A549 (cell line): ENCODE measurements around the gene RNF145.

Experiments used
- CEBPB ChIP-seq, 2 experiments: fragments of >200 bp in 1 of 2; sonication (Bioruptor Twin) in 1 of 2; formaldehyde crosslinking in 1 of 2; IDR thresholded peaks; 2 replicates each; pipeline ENCODE4 v1.6.1; 2012 to 2016
- EHMT2 ChIP-seq: fragments of 200-600 bp; sonication (generic); IDR thresholded peaks from 2 replicates; pipeline ENCODE4 v1.6.1; 2016; ENCODE audit warnings: antibody characterized with exemption, low read depth, mild to moderate bottlenecking, moderate library complexity
- EP300 ChIP-seq, 2 experiments: fragments of >200 bp; sonication (Bioruptor Twin); formaldehyde crosslinking; IDR thresholded peaks; 2 replicates in 1 of 2; 3 replicates in 1 of 2; pipeline ENCODE4 v1.6.1; 2016 to 2017
- HDAC2 ChIP-seq: fragments of 200-600 bp; sonication (generic); IDR thresholded peaks from 2 replicates; pipeline ENCODE4 v1.6.1; 2016
- HOXA7 ChIP-seq: fragments of 250-450 bp; sonication (Bioruptor Pico); IDR thresholded peaks from 2 replicates; pipeline ENCODE4 v1.5.0; 2020; ENCODE audit warnings: mild to moderate bottlenecking, moderate library complexity
- KDM5A ChIP-seq: fragments of 200-600 bp; sonication (generic); IDR thresholded peaks from 2 replicates; pipeline ENCODE4 v1.6.1; 2016; ENCODE audit warnings: antibody characterized with exemption, mild to moderate bottlenecking
- POLR2A ChIP-seq: IDR thresholded peaks from 2 replicates; pipeline ENCODE4 v1.6.1; 2012; ENCODE audit warnings: mild to moderate bottlenecking, low read length
- RCOR1 ChIP-seq: fragments of 150-350 bp; IDR thresholded peaks from 2 replicates; pipeline ENCODE4 v1.6.1; 2014; ENCODE audit warnings: antibody characterized with exemption, low read length, low read depth
- ZFP36 ChIP-seq: fragments of 450-650 bp; IDR thresholded peaks from 2 replicates; pipeline ENCODE4 v1.6.1; 2014; ENCODE audit warnings: borderline replicate concordance; ENCODE audit not compliant: partially characterized antibody
- ZSCAN20 ChIP-seq: fragments of 250-450 bp; sonication (Bioruptor Pico); IDR thresholded peaks from 2 replicates; pipeline ENCODE4 v1.8.0; 2022; ENCODE audit warnings: mild to moderate bottlenecking, moderate library complexity
- TF ChIP-seq, protein P1 (sequence below): fragments of 200-600 bp; sonication (generic); IDR thresholded peaks from 2 replicates; pipeline ENCODE4 v1.6.1; 2016; ENCODE audit warnings: antibody characterized with exemption, mild to moderate bottlenecking, moderate library complexity
- TF ChIP-seq, protein P2 (sequence below): fragments of >200 bp; sonication (Bioruptor Twin); formaldehyde crosslinking; IDR thresholded peaks from 3 replicates; pipeline ENCODE4 v1.5.1; 2016
- TF ChIP-seq, protein P3 (sequence below): IDR thresholded peaks from 2 replicates; pipeline ENCODE4 v1.6.1; 2012
- TF ChIP-seq, protein P4 (sequence below): fragments of 150-350 bp; IDR thresholded peaks from 2 replicates; pipeline ENCODE4 v1.6.1; 2014; ENCODE audit warnings: low read depth, mild to moderate bottlenecking, low read length

DNA sequence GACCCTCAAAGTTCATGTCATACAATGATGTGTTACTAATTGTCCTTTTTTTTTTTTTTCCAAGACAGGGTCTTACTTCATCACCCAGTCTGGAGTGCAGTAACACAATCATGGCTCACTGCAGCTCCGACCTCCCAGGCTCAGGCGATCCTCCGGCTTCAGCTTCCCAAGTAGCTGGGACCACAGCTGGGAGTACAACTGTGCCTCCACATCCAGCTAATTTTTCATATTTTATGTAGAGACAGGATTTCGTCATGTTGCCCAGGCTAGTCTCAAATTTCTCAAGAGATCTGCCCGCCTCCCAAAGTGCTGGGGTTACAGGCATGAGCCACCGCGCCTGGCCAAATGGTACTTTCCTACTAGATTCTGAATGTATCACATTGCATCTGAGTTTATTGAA, 60.3 kb downstream of the RNF145 start:
- TF ChIP-seq, protein P1, sequence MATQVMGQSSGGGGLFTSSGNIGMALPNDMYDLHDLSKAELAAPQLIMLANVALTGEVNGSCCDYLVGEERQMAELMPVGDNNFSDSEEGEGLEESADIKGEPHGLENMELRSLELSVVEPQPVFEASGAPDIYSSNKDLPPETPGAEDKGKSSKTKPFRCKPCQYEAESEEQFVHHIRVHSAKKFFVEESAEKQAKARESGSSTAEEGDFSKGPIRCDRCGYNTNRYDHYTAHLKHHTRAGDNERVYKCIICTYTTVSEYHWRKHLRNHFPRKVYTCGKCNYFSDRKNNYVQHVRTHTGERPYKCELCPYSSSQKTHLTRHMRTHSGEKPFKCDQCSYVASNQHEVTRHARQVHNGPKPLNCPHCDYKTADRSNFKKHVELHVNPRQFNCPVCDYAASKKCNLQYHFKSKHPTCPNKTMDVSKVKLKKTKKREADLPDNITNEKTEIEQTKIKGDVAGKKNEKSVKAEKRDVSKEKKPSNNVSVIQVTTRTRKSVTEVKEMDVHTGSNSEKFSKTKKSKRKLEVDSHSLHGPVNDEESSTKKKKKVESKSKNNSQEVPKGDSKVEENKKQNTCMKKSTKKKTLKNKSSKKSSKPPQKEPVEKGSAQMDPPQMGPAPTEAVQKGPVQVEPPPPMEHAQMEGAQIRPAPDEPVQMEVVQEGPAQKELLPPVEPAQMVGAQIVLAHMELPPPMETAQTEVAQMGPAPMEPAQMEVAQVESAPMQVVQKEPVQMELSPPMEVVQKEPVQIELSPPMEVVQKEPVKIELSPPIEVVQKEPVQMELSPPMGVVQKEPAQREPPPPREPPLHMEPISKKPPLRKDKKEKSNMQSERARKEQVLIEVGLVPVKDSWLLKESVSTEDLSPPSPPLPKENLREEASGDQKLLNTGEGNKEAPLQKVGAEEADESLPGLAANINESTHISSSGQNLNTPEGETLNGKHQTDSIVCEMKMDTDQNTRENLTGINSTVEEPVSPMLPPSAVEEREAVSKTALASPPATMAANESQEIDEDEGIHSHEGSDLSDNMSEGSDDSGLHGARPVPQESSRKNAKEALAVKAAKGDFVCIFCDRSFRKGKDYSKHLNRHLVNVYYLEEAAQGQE = no peak
- TF ChIP-seq POLR2A (no peak), RCOR1 (no peak), HOXA7 (CRISPR knock-in tag) (no peak), HDAC2 (no peak), ZSCAN20 (CRISPR knock-in tag) (no peak), EP300 (IDR thresholded peaks at IDR 0.05) (no peak), KDM5A (no peak), EHMT2 (no peak), ZFP36 (no peak), CEBPB (IDR thresholded peaks at IDR 0.05) (no peak)
- TF ChIP-seq, protein P2, sequence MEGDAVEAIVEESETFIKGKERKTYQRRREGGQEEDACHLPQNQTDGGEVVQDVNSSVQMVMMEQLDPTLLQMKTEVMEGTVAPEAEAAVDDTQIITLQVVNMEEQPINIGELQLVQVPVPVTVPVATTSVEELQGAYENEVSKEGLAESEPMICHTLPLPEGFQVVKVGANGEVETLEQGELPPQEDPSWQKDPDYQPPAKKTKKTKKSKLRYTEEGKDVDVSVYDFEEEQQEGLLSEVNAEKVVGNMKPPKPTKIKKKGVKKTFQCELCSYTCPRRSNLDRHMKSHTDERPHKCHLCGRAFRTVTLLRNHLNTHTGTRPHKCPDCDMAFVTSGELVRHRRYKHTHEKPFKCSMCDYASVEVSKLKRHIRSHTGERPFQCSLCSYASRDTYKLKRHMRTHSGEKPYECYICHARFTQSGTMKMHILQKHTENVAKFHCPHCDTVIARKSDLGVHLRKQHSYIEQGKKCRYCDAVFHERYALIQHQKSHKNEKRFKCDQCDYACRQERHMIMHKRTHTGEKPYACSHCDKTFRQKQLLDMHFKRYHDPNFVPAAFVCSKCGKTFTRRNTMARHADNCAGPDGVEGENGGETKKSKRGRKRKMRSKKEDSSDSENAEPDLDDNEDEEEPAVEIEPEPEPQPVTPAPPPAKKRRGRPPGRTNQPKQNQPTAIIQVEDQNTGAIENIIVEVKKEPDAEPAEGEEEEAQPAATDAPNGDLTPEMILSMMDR = no peak
- TF ChIP-seq, protein P3, sequence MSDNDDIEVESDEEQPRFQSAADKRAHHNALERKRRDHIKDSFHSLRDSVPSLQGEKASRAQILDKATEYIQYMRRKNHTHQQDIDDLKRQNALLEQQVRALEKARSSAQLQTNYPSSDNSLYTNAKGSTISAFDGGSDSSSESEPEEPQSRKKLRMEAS = no peak
- TF ChIP-seq, protein P4, sequence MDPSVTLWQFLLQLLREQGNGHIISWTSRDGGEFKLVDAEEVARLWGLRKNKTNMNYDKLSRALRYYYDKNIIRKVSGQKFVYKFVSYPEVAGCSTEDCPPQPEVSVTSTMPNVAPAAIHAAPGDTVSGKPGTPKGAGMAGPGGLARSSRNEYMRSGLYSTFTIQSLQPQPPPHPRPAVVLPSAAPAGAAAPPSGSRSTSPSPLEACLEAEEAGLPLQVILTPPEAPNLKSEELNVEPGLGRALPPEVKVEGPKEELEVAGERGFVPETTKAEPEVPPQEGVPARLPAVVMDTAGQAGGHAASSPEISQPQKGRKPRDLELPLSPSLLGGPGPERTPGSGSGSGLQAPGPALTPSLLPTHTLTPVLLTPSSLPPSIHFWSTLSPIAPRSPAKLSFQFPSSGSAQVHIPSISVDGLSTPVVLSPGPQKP = no peak
